ENCODE data around the gene HIPK2.

GRCh38 chr7:139566736-139567646 lies 210.8 kb downstream of the HIPK2 start:
- TF ChIP-seq CTCF (IDR thresholded peaks at IDR 0.05): no peak
- TF ChIP-seq POLR2AphosphoS5 (IDR thresholded peaks at IDR 0.05): no peak
- TF ChIP-seq POLR2A (IDR thresholded peaks at IDR 0.05; ENCODE audit: low read depth): no peak
- TF ChIP-seq EP300 (IDR thresholded peaks at IDR 0.05): no peak
